ENCODE measurements around the gene RABEP2. TPM values are rescaled to one million over a fixed set of nuclear protein-coding genes. Genes with fewer than 3 reads are reported as not detected.

RABEP2 gene
- total RNA-seq, 4 donors from 2014 or later: 66.7 to 108 (median 81.5) TPM

- H3K9me3 ChIP-seq: no peaks in the 10 kb centered on the region
- TF ChIP-seq POLR2A (IDR thresholded peaks at IDR 0.05): no peak
- no peak for TF ChIP-seq EP300 (IDR thresholded peaks at IDR 0.05)
- TF ChIP-seq POLR2AphosphoS5 (IDR thresholded peaks at IDR 0.05): no peak
- no peak for TF ChIP-seq CTCF (IDR thresholded peaks at IDR 0.05)
- 63% methylated on average over 10 of the region's 11 CpGs for WGBS
Observed at GRCh38 chr16:28902909-28903308, 22.1 kb downstream of the RABEP2 start.

DNA sequence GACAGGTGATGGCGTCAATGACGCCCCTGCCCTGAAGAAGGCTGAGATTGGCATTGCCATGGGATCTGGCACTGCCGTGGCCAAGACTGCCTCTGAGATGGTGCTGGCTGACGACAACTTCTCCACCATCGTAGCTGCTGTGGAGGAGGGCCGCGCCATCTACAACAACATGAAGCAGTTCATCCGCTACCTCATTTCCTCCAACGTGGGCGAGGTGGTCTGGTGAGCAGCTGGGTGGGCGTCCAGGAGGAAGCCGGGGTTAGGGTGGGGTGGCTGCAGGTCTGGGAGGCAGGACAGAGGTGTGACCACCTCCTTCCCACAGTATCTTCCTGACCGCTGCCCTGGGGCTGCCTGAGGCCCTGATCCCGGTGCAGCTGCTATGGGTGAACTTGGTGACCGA, 23.2 kb downstream of the RABEP2 start:
- no peak for DNase-seq (ENCODE audit: low spot score in 2 of 2)
- H3K27me3 ChIP-seq: no peaks in the 10 kb centered on the region
- no peak for TF ChIP-seq CTCF (IDR thresholded peaks at IDR 0.05)
- no peak for TF ChIP-seq POLR2AphosphoS5 (IDR thresholded peaks at IDR 0.05)
- peaks cover 35% of the 10 kb centered on the region for H3K36me3 ChIP-seq
- H3K9me3 ChIP-seq: no peaks in the 10 kb centered on the region
- no peaks in the 10 kb centered on the region for H3K4me1 ChIP-seq
- H3K27ac ChIP-seq: no peak overlapping the region
- WGBS: 90% methylated on average over 15 of the region's 15 CpGs
- no peak overlapping the region for H3K4me3 ChIP-seq

More at GRCh38 chr16:28902909-28903308, 22.1 kb downstream of the RABEP2 start:
- no peaks in the 10 kb centered on the region for H3K27me3 ChIP-seq
- H3K4me3 ChIP-seq: no peak overlapping the region
- no peak for DNase-seq (ENCODE audit: low spot score in 2 of 2)
- no peak overlapping the region for H3K27ac ChIP-seq
- peaks cover 43% of the 10 kb centered on the region for H3K36me3 ChIP-seq
- H3K4me1 ChIP-seq: no peaks in the 10 kb centered on the region

DNA sequence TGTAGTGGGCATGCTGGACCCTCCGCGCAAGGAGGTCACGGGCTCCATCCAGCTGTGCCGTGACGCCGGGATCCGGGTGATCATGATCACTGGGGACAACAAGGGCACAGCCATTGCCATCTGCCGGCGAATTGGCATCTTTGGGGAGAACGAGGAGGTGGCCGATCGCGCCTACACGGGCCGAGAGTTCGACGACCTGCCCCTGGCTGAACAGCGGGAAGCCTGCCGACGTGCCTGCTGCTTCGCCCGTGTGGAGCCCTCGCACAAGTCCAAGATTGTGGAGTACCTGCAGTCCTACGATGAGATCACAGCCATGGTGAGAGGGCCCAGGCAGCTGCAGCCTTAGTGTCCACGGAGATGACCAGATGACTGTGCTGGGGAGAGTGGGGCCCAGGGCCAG, 24.4 kb downstream of the RABEP2 start:
- Histone ChIP-seq H3K36me3 (peaks cover 22% of the 10 kb centered on the region), H3K9me3 (no peaks in the 10 kb centered on the region), H3K27me3 (no peaks in the 10 kb centered on the region), H3K27ac (no peak overlapping the region), H3K4me3 (no peak overlapping the region), H3K4me1 (no peaks in the 10 kb centered on the region)
- WGBS: 92% methylated on average over 23 of the region's 25 CpGs
- no peak for TF ChIP-seq POLR2A (IDR thresholded peaks at IDR 0.05)
- no peak for TF ChIP-seq POLR2AphosphoS5 (IDR thresholded peaks at IDR 0.05)
- TF ChIP-seq EP300 (IDR thresholded peaks at IDR 0.05): no peak
- TF ChIP-seq CTCF (IDR thresholded peaks at IDR 0.05): no peak
- DNase-seq (ENCODE audit: low spot score in 2 of 2): no peak

- 91% methylated on average over 9 of the region's 11 CpGs for WGBS
- Histone ChIP-seq H3K4me1 (no peaks in the 10 kb centered on the region), H3K9me3 (no peaks in the 10 kb centered on the region), H3K27ac (no peak overlapping the region), H3K4me3 (no peak overlapping the region), H3K27me3 (no peaks in the 10 kb centered on the region), H3K36me3 (peaks cover 17% of the 10 kb centered on the region)
- no peak for DNase-seq (ENCODE audit: low spot score in 2 of 2)
- TF ChIP-seq POLR2A (IDR thresholded peaks at IDR 0.05): no peak
- TF ChIP-seq EP300 (IDR thresholded peaks at IDR 0.05): no peak
- no peak for TF ChIP-seq CTCF (IDR thresholded peaks at IDR 0.05)
- TF ChIP-seq POLR2AphosphoS5 (IDR thresholded peaks at IDR 0.05): no peak
Observed at GRCh38 chr16:28899882-28900590, 25.0 kb downstream of the RABEP2 start.

GRCh38 chr16:28898942-28899341, 26.1 kb downstream of the RABEP2 start:
- Histone ChIP-seq H3K27ac (no peak overlapping the region), H3K27me3 (no peaks in the 10 kb centered on the region), H3K36me3 (peaks cover 7% of the 10 kb centered on the region), H3K4me3 (no peak overlapping the region), H3K9me3 (no peaks in the 10 kb centered on the region), H3K4me1 (no peaks in the 10 kb centered on the region)
- WGBS: 80% methylated on average over 4 of the region's 4 CpGs
- no peak for DNase-seq (ENCODE audit: low spot score in 2 of 2)
- no peak for TF ChIP-seq CTCF (IDR thresholded peaks at IDR 0.05)
